Lower lobe of right lung (tissue), 2 donors: Measurements from ENCODE around the gene RGS1. TPM values are rescaled to one million over a fixed set of nuclear protein-coding genes. Genes with fewer than 3 reads are reported as not detected.
"Not testable (repeated sequence)": the region's sequence is repeated elsewhere in the genome, so short reads cannot be mapped to it uniquely, and the experiment has no call there.

Experiments
- ATAC-seq, 2 donors: fragments of 200-7000 bp; cut with Tn5 transposase; one replicate each; pipeline ENCODE4 v1.9.1; 2020 to 2022; ENCODE audit warnings: mild to moderate bottlenecking in 2 of 2, moderate library complexity in 2 of 2
- DNase-seq: peaks from one replicate; pipeline ENCODE4 v3.0.0-alpha.2; 2020
- H3K27ac ChIP-seq: fragments of 200-600 bp; one replicate; pipeline ENCODE4 v1.8.0; 2022
- H3K27me3 ChIP-seq: fragments of 200-600 bp; one replicate; pipeline ENCODE4 v1.8.0; 2022; ENCODE audit warnings: low read depth
- H3K36me3 ChIP-seq: fragments of 200-600 bp; one replicate; pipeline ENCODE4 v1.8.0; 2022; ENCODE audit warnings: mild to moderate bottlenecking
- H3K4me1 ChIP-seq: fragments of 200-600 bp; one replicate; pipeline ENCODE4 v1.8.0; 2022
- H3K4me3 ChIP-seq: fragments of 200-600 bp; one replicate; pipeline ENCODE4 v1.8.0; 2022; ENCODE audit warnings: mild to moderate bottlenecking
- H3K9me3 ChIP-seq: fragments of 200-600 bp; one replicate; pipeline ENCODE4 v1.8.0; 2022
- intact Hi-C: fragments of 100-400 bp; cut with DNase I; formaldehyde crosslinking; loops from one replicate; pipeline ENCODE4 v1.11.0; 2022
- total RNA-seq: library from RNA; stranded (reverse); fragmentation: NEBNext Ultra II Directional; extraction: Animal tissue kit (Norgen Biotek cat#: 25700); gene quantifications from one replicate; pipeline ENCODE4 v1.2.1, GENCODE V29; 2021
- TF ChIP-seq, protein P1 (sequence below): fragments of 200-600 bp; IDR thresholded peaks from one replicate; pipeline ENCODE4 v1.8.0; 2022; ENCODE audit warnings: antibody characterized with exemption, mild to moderate bottlenecking
- donor health status: DM: no; HTN: yes; CAD: no; lungs with severe emphysema.

RGS1 gene
- total RNA-seq, 1 donor from 2014 or later, result 16.3 TPM

DNA sequence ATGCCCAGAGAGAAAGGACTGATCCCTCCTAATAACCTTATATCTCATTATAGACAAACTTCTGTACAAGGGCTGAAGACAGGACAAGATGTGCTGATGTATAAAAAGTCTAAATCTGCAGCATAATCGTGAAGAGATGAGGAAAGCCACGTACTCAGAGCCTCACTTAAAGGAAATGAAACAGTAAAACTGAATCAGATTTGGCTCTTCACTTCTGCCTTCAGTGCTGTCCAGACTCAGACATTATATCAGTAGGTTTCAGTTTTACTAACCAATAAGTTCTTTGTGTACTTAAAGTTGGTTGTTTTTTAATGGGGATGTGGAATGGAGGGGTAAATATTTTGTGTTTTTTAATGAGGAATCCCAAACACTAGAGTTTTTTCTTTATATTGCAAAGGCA, 45.3 kb upstream of the RGS1 start:
- Histone ChIP-seq H3K9me3 (no peaks in the 10 kb centered on the region), H3K4me1 (peaks cover 14% of the 10 kb centered on the region), H3K36me3 (no peaks in the 10 kb centered on the region), H3K27ac (peak overlapping the region; percentile 34), H3K27me3 (no peaks in the 10 kb centered on the region), H3K4me3 (no peak overlapping the region)
- TF ChIP-seq, protein P1, sequence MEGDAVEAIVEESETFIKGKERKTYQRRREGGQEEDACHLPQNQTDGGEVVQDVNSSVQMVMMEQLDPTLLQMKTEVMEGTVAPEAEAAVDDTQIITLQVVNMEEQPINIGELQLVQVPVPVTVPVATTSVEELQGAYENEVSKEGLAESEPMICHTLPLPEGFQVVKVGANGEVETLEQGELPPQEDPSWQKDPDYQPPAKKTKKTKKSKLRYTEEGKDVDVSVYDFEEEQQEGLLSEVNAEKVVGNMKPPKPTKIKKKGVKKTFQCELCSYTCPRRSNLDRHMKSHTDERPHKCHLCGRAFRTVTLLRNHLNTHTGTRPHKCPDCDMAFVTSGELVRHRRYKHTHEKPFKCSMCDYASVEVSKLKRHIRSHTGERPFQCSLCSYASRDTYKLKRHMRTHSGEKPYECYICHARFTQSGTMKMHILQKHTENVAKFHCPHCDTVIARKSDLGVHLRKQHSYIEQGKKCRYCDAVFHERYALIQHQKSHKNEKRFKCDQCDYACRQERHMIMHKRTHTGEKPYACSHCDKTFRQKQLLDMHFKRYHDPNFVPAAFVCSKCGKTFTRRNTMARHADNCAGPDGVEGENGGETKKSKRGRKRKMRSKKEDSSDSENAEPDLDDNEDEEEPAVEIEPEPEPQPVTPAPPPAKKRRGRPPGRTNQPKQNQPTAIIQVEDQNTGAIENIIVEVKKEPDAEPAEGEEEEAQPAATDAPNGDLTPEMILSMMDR, result no peak
- intact Hi-C loops, result no loop called here
- DNase-seq (no peak), ATAC-seq (peak; percentile 73 to 79)

DNA sequence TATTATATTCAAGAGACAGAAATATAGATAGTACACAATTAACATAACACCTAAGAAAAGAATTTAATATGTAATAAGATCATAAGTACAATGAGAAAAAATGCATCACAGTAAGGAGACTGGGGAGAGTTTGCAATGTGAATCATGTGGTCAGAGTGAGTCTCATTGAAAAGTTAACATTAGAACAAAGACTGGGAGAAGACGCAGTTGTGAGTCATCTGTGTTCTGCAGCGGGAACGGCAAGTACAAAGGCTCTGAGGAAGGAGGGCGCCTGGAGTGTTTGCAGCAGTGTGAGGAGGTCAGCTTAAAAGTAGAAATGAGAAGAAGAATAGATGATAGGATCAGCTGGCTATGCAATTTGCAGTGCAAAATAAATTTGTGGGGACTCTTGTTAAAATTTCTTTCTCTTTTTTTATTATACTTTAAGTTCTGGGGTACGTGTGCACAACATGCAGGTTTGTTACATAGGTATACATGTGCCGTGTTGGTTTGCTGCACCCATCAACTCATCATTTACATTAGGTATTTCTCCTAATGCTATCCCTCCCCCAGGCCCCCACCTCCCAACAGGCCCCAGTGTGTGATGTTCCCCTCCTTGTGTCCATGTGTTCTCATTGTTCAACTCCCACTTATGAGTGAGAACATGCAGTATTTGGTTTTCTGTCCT, 44.4 kb upstream of the RGS1 start:
- DNase-seq (peak; percentile 48), ATAC-seq (peak; percentile 90 to 95)
- H3K9me3 ChIP-seq, H3K36me3 ChIP-seq, intact Hi-C loops, H3K27me3 ChIP-seq, H3K4me3 ChIP-seq: not testable (repeated sequence)
- Histone ChIP-seq H3K27ac (peak overlapping the region; percentile 34), H3K4me1 (peaks cover 14% of the 10 kb centered on the region)

DNA sequence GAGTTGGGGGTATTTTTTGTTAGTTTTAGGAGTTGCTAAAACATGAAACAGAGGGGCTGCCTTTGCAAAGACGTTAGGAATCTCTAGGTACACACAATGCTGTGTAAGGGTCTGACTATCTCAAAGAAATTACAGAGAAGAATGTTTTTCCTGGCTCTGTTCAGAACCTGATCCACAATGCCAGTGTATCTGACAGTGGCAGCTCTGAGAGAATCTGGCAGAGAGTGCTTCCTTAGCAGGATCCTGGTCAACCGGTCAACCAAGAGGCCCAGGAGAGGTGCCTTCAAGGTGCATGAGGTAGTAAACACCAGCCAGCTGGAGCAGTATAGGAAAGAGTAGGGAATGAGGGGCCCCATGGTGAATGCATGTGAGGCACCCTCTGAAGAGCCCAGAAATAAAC, 40.9 kb upstream of the RGS1 start:
- H3K4me3 ChIP-seq, result no peak overlapping the region
- no peak for DNase-seq
- no peak for ATAC-seq
- peaks cover 23% of the 10 kb centered on the region for H3K4me1 ChIP-seq
- TF ChIP-seq, protein P1, result no peak
- no peaks in the 10 kb centered on the region for H3K36me3 ChIP-seq
- no peaks in the 10 kb centered on the region for H3K27me3 ChIP-seq
- intact Hi-C loops, result no loop called here
- H3K9me3 ChIP-seq, result no peaks in the 10 kb centered on the region
- H3K27ac ChIP-seq, result no peak overlapping the region

DNA sequence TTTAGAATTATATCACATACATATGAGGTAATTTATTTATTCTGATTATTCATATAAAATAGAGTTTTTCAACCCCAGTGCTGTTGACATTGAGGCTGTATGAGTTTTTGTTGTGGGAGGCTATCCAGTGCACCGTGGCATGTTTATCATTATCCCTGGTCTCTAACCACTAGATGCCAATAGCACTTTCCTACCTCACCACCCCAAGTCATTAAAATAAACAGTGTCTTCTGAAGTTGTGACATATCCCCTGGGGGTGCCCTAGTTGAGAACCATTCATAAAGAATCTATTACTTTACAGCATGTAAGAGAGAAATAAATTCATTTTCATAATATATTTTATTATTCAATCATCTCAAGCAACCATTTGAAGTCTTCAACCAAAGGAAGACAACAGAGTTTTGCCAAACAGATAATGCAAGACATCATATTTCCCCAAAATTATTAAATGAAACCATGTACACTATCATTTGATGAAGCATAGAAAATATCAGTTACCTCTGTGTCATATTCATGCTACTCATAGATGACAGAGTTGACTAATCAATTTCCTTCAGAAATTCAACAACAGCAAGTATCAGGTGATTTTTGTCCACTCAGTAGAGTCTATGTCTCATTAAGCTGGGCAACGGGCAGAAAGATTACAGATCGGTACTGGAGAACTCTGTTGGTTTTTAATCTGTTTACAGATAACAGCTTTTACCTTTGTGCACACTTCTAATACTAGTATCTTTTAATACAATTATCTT, 39.5 kb upstream of the RGS1 start:
- ATAC-seq, result no peak
- intact Hi-C loops, result no loop called here
- Histone ChIP-seq H3K4me3 (no peak overlapping the region), H3K27ac (no peak overlapping the region), H3K27me3 (no peaks in the 10 kb centered on the region), H3K36me3 (no peaks in the 10 kb centered on the region), H3K9me3 (no peaks in the 10 kb centered on the region), H3K4me1 (peaks cover 14% of the 10 kb centered on the region)
- no peak for DNase-seq
- TF ChIP-seq, protein P1, result no peak

DNA sequence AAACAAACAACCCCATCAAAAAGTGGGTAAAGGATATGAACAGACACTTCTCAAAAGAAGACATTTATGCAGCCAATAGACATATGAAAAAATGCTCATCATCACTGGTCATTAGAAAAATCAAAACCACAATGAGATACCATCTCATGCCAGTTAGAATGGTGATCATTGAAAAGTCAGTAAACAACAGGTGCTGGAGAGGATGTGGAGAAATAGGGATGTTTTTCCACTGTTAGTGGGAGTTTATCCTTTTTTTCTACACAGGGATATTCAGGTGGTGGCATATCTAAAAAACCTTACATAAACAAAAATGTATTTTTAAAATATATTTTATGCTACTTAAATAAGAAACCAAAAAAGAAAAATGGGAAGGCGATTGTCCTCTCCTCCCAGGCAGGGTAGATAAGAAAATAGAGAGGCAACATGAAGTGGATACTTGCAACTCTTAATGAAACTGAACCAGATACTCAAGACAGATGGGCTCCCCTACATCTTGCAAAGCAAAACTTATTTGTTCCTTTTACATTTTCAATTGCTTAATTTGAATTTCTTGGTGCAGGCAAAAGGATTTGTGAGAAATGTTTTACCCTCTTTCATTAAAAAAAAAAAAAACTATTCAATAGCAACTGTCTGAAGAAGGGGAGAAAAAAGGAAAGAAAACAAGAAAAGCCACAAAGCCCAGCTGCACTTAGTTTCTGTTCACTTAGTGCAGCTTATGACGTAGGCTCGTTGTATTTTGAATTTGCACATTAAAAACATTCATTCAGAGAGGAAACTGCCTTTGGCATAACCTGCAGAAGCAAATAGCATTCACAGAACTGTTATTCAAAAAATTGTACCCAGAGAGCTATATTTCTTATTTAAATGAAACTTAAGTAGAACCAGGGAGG, 36.9 kb upstream of the RGS1 start:
- Histone ChIP-seq H3K27ac (peak overlapping the region; percentile 77), H3K36me3 (no peaks in the 10 kb centered on the region), H3K4me1 (peaks cover 13% of the 10 kb centered on the region), H3K27me3 (no peaks in the 10 kb centered on the region), H3K4me3 (no peak overlapping the region), H3K9me3 (no peaks in the 10 kb centered on the region)
- ATAC-seq (peak; percentile 56 to 67), DNase-seq (no peak)
- intact Hi-C loops, result no loop called here
- TF ChIP-seq, protein P1, result no peak
